ENCODE results near the gene IMMP2L.

GRCh38 chr7:110688908-110689307, 873.4 kb downstream of the IMMP2L start:
- no peak for TF ChIP-seq POLR2A (IDR thresholded peaks at IDR 0.05)
- TF ChIP-seq, protein P1, sequence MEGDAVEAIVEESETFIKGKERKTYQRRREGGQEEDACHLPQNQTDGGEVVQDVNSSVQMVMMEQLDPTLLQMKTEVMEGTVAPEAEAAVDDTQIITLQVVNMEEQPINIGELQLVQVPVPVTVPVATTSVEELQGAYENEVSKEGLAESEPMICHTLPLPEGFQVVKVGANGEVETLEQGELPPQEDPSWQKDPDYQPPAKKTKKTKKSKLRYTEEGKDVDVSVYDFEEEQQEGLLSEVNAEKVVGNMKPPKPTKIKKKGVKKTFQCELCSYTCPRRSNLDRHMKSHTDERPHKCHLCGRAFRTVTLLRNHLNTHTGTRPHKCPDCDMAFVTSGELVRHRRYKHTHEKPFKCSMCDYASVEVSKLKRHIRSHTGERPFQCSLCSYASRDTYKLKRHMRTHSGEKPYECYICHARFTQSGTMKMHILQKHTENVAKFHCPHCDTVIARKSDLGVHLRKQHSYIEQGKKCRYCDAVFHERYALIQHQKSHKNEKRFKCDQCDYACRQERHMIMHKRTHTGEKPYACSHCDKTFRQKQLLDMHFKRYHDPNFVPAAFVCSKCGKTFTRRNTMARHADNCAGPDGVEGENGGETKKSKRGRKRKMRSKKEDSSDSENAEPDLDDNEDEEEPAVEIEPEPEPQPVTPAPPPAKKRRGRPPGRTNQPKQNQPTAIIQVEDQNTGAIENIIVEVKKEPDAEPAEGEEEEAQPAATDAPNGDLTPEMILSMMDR (IDR thresholded peaks at IDR 0.05), result no peak

Data from thyroid gland (tissue), 4 donors.